ENCODE measurements around the gene ARCN1.

DNA sequence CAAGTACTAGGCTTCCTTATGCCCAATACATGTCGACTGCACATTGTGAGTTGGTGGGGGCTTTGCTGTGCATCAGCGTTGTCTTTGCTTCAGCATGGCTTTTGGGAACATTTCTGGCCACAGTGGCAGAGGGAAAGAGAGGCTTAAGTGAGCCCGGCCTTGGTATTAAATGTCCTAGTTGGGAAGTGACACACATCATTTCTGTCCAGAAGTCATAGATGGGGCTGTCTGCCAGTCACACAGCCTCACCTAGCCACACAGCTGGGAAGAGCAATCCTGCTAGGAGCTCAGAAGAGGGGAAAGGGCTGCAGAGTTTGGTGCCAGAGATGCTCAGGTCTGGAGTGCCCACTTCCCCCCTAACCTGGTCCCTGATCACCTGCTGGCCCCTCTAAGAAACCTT, 79.6 kb downstream of the ARCN1 start:
- TF ChIP-seq, protein P1, sequence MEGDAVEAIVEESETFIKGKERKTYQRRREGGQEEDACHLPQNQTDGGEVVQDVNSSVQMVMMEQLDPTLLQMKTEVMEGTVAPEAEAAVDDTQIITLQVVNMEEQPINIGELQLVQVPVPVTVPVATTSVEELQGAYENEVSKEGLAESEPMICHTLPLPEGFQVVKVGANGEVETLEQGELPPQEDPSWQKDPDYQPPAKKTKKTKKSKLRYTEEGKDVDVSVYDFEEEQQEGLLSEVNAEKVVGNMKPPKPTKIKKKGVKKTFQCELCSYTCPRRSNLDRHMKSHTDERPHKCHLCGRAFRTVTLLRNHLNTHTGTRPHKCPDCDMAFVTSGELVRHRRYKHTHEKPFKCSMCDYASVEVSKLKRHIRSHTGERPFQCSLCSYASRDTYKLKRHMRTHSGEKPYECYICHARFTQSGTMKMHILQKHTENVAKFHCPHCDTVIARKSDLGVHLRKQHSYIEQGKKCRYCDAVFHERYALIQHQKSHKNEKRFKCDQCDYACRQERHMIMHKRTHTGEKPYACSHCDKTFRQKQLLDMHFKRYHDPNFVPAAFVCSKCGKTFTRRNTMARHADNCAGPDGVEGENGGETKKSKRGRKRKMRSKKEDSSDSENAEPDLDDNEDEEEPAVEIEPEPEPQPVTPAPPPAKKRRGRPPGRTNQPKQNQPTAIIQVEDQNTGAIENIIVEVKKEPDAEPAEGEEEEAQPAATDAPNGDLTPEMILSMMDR (conservative IDR thresholded peaks at IDR 0.05; ENCODE audit: low read length): no peak
- no peak for TF ChIP-seq EZH2phosphoT487 (IDR thresholded peaks at IDR 0.05; ENCODE audit: borderline replicate concordance, low read depth, low read length)

All from OCI-LY7 (cell line).